Panc1 (cell line): ENCODE results near the gene CDH13. TPM values are rescaled to one million over a fixed set of nuclear protein-coding genes. Genes with fewer than 3 reads are reported as not detected.

ENCODE experiments used
- ATAC-seq: fragments of 200-7000 bp; cut with Tn5 transposase; 2 replicates; pipeline ENCODE4 v1.9.1; 2020; ENCODE audit warnings: mild to moderate bottlenecking, moderate library complexity
- BruUV-seq: library from RNA; stranded (reverse); fragments of 400-500 nt; replicated peaks from 2 replicates; lab custom pipeline; 2021; lab: Mats Ljungman, UMichigan
- CTCF ChIA-PET: fragments of 300-600 bp; sonication (Branson Sonifier 250); formaldehyde crosslinking; loops from one replicate; lab custom pipeline; 2022; ENCODE audit warnings: antibody characterized with exemption; lab: Charles Lee
- POLR2A ChIA-PET: fragments of 300-600 bp; sonication (Branson Sonifier 250); formaldehyde crosslinking; loops from one replicate; lab custom pipeline; 2022; ENCODE audit warnings: antibody characterized with exemption; lab: Charles Lee
- DNase-seq: peaks from one replicate; pipeline ENCODE4 v3.0.0-alpha.2; 2010; ENCODE audit warnings: low read depth, low spot score
- H3K27ac ChIP-seq: 2 replicates; pipeline ENCODE4 v1.5.1; 2011; ENCODE audit warnings: mild to moderate bottlenecking, low read length, inconsistent platforms
- H3K27me3 ChIP-seq: fragments of 200-500 bp; sonication (Bioruptor generic); 2 replicates; pipeline ENCODE4 v1.6.0; 2014; ENCODE audit warnings: low read length, inconsistent platforms; ENCODE audit not compliant: control insufficient read depth, insufficient read depth
- H3K36me3 ChIP-seq: fragments of 200-500 bp; sonication (Bioruptor generic); 2 replicates; pipeline ENCODE4 v1.5.1; 2014; ENCODE audit warnings: inconsistent platforms, mild to moderate bottlenecking, low read length, moderate library complexity; ENCODE audit not compliant: control insufficient read depth, insufficient read depth
- H3K4me1 ChIP-seq: 2 replicates; pipeline ENCODE4 v1.5.1; 2011; ENCODE audit warnings: inconsistent platforms, mild to moderate bottlenecking, low read length, moderate library complexity; ENCODE audit not compliant: control insufficient read depth, insufficient read depth
- H3K4me3 ChIP-seq, 2 experiments: 2 replicates each; pipeline ENCODE4 v1.5.1; 2011 to 2012; ENCODE audit warnings: low read depth in 2 of 2, low read length in 2 of 2, mild to moderate bottlenecking in 2 of 2, inconsistent platforms in 1 of 2, moderate library complexity in 1 of 2
- H3K9me3 ChIP-seq: fragments of 200-500 bp; sonication (Bioruptor generic); 2 replicates; pipeline ENCODE4 v1.5.1; 2014; ENCODE audit warnings: low read depth, mild to moderate bottlenecking, inconsistent platforms, low read length, moderate library complexity; ENCODE audit not compliant: control insufficient read depth, insufficient read depth
- CTCF ChIP-seq: fragments of 450-650 bp; IDR thresholded peaks from 2 replicates; pipeline ENCODE4 v1.5.1; 2017; ENCODE audit warnings: mild to moderate bottlenecking
- POLR2AphosphoS5 ChIP-seq: IDR thresholded peaks from 2 replicates; pipeline ENCODE4 v1.6.1; 2012; ENCODE audit warnings: mild to moderate bottlenecking, low read depth, low read length, moderate library complexity
- REST ChIP-seq, 2 experiments: IDR thresholded peaks; 2 replicates each; pipeline ENCODE4 v1.6.1; 2011 to 2012; ENCODE audit warnings: low read depth in 2 of 2, control low read depth in 1 of 2, low read length in 1 of 2, mild to moderate bottlenecking in 1 of 2, moderate library complexity in 1 of 2; ENCODE audit not compliant: insufficient read depth in 1 of 2
- SIN3A ChIP-seq: IDR thresholded peaks from 2 replicates; pipeline ENCODE4 v1.6.1; 2012; ENCODE audit warnings: low read depth, mild to moderate bottlenecking, low read length, moderate library complexity, borderline replicate concordance; ENCODE audit not compliant: insufficient read depth
- TCF7L2 ChIP-seq: IDR thresholded peaks from 2 replicates; pipeline ENCODE4 v1.6.1; 2011; ENCODE audit warnings: mild to moderate bottlenecking, low read depth, low read length, inconsistent platforms
- in situ Hi-C: cut with HindIII; loops from 2 replicates; pipeline ENCODE4 v1.10.0; 2016; ENCODE audit warnings: low sequenced_read_pairs, low pct_unique_long_range_greater_than_20kb
- intact Hi-C: fragments of 100-400 bp; cut with micrococcal nuclease; formaldehyde crosslinking; loops from one replicate; pipeline ENCODE4 v1.10.0; 2022; ENCODE audit not compliant: unreplicated experiment
- total RNA-seq: library from RNA; stranded (reverse); gene quantifications from one replicate; pipeline ENCODE4 v1.2.1, GENCODE V29; 2021; ENCODE audit not compliant: unreplicated experiment

Gene CDH13
- total RNA-seq, 1 experiment from 2014 or later, result not detected

GRCh38 chr16:83747936-83748335 is 1121.2 kb downstream of the CDH13 start:
- ChIA-PET CTCF (no interaction called here), POLR2A (no interaction called here)
- Histone ChIP-seq H3K36me3 (no peaks in the 10 kb centered on the region), H3K4me3 (no peak overlapping the region), H3K4me1 (no peaks in the 10 kb centered on the region), H3K27me3 (no peaks in the 10 kb centered on the region), H3K9me3 (no peaks in the 10 kb centered on the region), H3K27ac (no peak overlapping the region)
- intact Hi-C loops, result no loop called here
- TF ChIP-seq SIN3A, result no peak
- no peak for TF ChIP-seq POLR2AphosphoS5
- TF ChIP-seq CTCF, result no peak
- no peak for TF ChIP-seq REST (IDR thresholded peaks at IDR 0.05; ENCODE audit: insufficient read depth in 1 of 2, low read depth in 2 of 2, low read length in 1 of 2)
- TF ChIP-seq TCF7L2, result no peak
- no peak for DNase-seq
- ATAC-seq, result no peak
- BruUV-seq, result no TSS peak
- in situ Hi-C loops, result no loop called here

GRCh38 chr16:83755391-83755790 is 1128.6 kb downstream of the CDH13 start:
- in situ Hi-C loops, result no loop called here
- DNase-seq, result no peak
- Histone ChIP-seq H3K27me3 (no peaks in the 10 kb centered on the region), H3K4me3 (no peak overlapping the region), H3K4me1 (no peaks in the 10 kb centered on the region), H3K36me3 (no peaks in the 10 kb centered on the region), H3K27ac (no peak overlapping the region), H3K9me3 (no peaks in the 10 kb centered on the region)
- no TSS peak for BruUV-seq
- intact Hi-C loops, result no loop called here
- ATAC-seq, result no peak
- CTCF ChIA-PET, result no interaction called here
- POLR2A ChIA-PET, result no interaction called here
- TF ChIP-seq REST (IDR thresholded peaks at IDR 0.05; ENCODE audit: insufficient read depth in 1 of 2, low read depth in 2 of 2, low read length in 1 of 2) (no peak), CTCF (no peak), POLR2AphosphoS5 (no peak), SIN3A (no peak), TCF7L2 (no peak)
